ENCODE results near the gene DCT. TPM values are rescaled to one million over a fixed set of nuclear protein-coding genes. Genes with fewer than 3 reads are reported as not detected.

Gene DCT
- total and polyA plus RNA-seq, 2 of the 8 experiments (the other 6 are each of a cell fraction or from before 2014, with no cell fraction given), result 0.02 TPM; not detected in 1

GRCh38 chr13:94389604-94390351, 89.7 kb downstream of the DCT start:
- Histone ChIP-seq H2AFZ (ENCODE audit: low read length) (no peak overlapping the region), H3K36me3 (ENCODE audit: control insufficient read depth in 2 of 4, insufficient read depth in 4 of 4, low read length in 3 of 4) (no peaks in the 10 kb centered on the region), H3K4me3 (ENCODE audit: extremely low read depth in 1 of 4, insufficient read depth in 2 of 4, low read depth in 3 of 4, low read length in 4 of 4) (no peak overlapping the region), H3K18ac (ENCODE audit: extremely low read depth, low read length) (no peak overlapping the region), H2AK5ac (ENCODE audit: low read depth, low read length) (no peak overlapping the region), H3K4me1 (replicated peaks in 1 of 4; ENCODE audit: control insufficient read depth in 3 of 4, insufficient read depth in 4 of 4, low read length in 3 of 4) (peaks cover 0 to 4% (median 1%) of the 10 kb centered on the region in 4 experiments; a peak in 3 of 7 replicates), H3K14ac (ENCODE audit: insufficient read length) (no peak overlapping the region), H2BK15ac (ENCODE audit: low read length) (no peak overlapping the region), H4K8ac (ENCODE audit: extremely low read depth, insufficient read depth, low read length) (no peak overlapping the region), H3K56ac (replicated peaks; ENCODE audit: insufficient read length, low read depth, low read length) (no peak overlapping the region), H2BK20ac (ENCODE audit: low read length) (no peak overlapping the region), H3K79me2 (ENCODE audit: control insufficient read depth in 1 of 2, insufficient read depth in 2 of 2, low read length in 2 of 2) (no peaks in the 10 kb centered on the region), H3K27ac (ENCODE audit: low read depth, low read length) (no peak overlapping the region), H4K91ac (replicated peaks; ENCODE audit: insufficient read length, low read length) (no peak overlapping the region), H4K20me1 (replicated peaks in 1 of 2; ENCODE audit: control insufficient read depth in 1 of 2, insufficient read depth in 2 of 2, low read length in 2 of 2) (no peaks in the 10 kb centered on the region), H3K4me2 (ENCODE audit: insufficient read depth in 1 of 2, low read depth in 2 of 2, low read length in 2 of 2) (no peak overlapping the region), H2BK120ac (replicated peaks; ENCODE audit: low read depth, low read length) (no peak overlapping the region), H2BK12ac (ENCODE audit: low read depth, low read length) (no peak overlapping the region), H3K23me2 (ENCODE audit: low read depth, low read length) (no peaks in the 10 kb centered on the region), H3K27me3 (replicated peaks in 1 of 4; ENCODE audit: control insufficient read depth in 3 of 4, extremely low read depth in 1 of 4, insufficient read depth in 3 of 4, low read length in 3 of 4) (no peaks in the 10 kb centered on the region), H3K9ac (replicated peaks in 1 of 4; ENCODE audit: extremely low read depth in 1 of 4, low read depth in 3 of 4, low read length in 3 of 4) (no peak overlapping the region), H3K4ac (replicated peaks; ENCODE audit: insufficient read length, low read depth, low read length) (no peak overlapping the region), H3K79me1 (ENCODE audit: low read depth, low read length) (no peaks in the 10 kb centered on the region), H4K5ac (ENCODE audit: insufficient read length, low read depth, low read length) (no peak overlapping the region), H3K23ac (ENCODE audit: insufficient read length) (no peak overlapping the region), H3K9me3 (ENCODE audit: insufficient read depth in 2 of 2, low read depth in 1 of 2, low read length in 1 of 2) (no peaks in the 10 kb centered on the region; a peak in 1 of 4 replicates), H2BK5ac (ENCODE audit: low read depth, low read length) (no peak overlapping the region)
- DNase-seq (ENCODE audit: low read depth in 1 of 2, low spot score in 2 of 2) (no peak), FAIRE-seq (no peak)
- ChIA-PET CTCF (ENCODE audit: partially characterized antibody) (interaction anchor here (0.8 to 2.0 kb wide), 3 partner anchors 11 to 26 kb away, joined by 3 to 8 read pairs (median 4); no protein-coding TSS in a partner anchor), POLR2A (ENCODE audit: partially characterized antibody) (interaction anchor here (1.2 kb wide), 1 partner anchor 10 kb away, joined by 3 read pairs; no protein-coding TSS in a partner anchor)
- 82% methylated on average over 7 of the region's 7 CpGs; no CpG with 5 or more reads in 1 of the 2 experiments for WGBS, 2 experiments (ENCODE audit: extremely low coverage in 1 of 2, insufficient coverage in 1 of 2, insufficient read length in 1 of 2, insufficient replicate concordance in 2 of 2, low coverage in 1 of 2, low lambda C conversion rate in 2 of 2, missing lambda C conversion rate in 1 of 2)
- TF ChIP-seq, protein P1, sequence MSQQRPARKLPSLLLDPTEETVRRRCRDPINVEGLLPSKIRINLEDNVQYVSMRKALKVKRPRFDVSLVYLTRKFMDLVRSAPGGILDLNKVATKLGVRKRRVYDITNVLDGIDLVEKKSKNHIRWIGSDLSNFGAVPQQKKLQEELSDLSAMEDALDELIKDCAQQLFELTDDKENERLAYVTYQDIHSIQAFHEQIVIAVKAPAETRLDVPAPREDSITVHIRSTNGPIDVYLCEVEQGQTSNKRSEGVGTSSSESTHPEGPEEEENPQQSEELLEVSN (IDR thresholded peaks at IDR 0.05), result no peak
- TF ChIP-seq POU5F1 (IDR thresholded peaks at IDR 0.05; ENCODE audit: low read depth, low read length) (no peak), POLR2AphosphoS5 (IDR thresholded peaks at IDR 0.05; ENCODE audit: low read depth, low read length) (no peak), CBX8 (IDR thresholded peaks at IDR 0.05; ENCODE audit: borderline replicate concordance, low read depth, low read length) (no peak), NANOG (IDR thresholded peaks at IDR 0.05; ENCODE audit: insufficient read depth, low read depth, low read length, poor library complexity, severe bottlenecking) (no peak), SP4 (IDR thresholded peaks at IDR 0.05; ENCODE audit: low read length) (no peak), CTBP2 (IDR thresholded peaks at IDR 0.05; ENCODE audit: borderline replicate concordance, insufficient read depth, insufficient read length, low read length) (no peak)
- TF ChIP-seq, protein P2, sequence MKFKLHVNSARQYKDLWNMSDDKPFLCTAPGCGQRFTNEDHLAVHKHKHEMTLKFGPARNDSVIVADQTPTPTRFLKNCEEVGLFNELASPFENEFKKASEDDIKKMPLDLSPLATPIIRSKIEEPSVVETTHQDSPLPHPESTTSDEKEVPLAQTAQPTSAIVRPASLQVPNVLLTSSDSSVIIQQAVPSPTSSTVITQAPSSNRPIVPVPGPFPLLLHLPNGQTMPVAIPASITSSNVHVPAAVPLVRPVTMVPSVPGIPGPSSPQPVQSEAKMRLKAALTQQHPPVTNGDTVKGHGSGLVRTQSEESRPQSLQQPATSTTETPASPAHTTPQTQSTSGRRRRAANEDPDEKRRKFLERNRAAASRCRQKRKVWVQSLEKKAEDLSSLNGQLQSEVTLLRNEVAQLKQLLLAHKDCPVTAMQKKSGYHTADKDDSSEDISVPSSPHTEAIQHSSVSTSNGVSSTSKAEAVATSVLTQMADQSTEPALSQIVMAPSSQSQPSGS (IDR thresholded peaks at IDR 0.05; ENCODE audit: low read length), result no peak
- TF ChIP-seq, protein P3, sequence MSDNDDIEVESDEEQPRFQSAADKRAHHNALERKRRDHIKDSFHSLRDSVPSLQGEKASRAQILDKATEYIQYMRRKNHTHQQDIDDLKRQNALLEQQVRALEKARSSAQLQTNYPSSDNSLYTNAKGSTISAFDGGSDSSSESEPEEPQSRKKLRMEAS (IDR thresholded peaks at IDR 0.05), result no peak

Data from H1 (cell line).